WERI-Rb-1 (cell line): ENCODE measurements around the gene ZAP70.

Experiments
- DNase-seq: peaks from one replicate; pipeline ENCODE4 v3.0.0-alpha.2; 2020
- H3K27ac ChIP-seq: fragments of 250-450 bp; sonication (Bioruptor Pico); 2 replicates; pipeline ENCODE4 v1.5.1; 2020; ENCODE audit warnings: mild to moderate bottlenecking, moderate library complexity
- H3K27me3 ChIP-seq: fragments of 250-450 bp; sonication (Bioruptor Pico); 2 replicates; pipeline ENCODE4 v1.5.1; 2021; ENCODE audit warnings: mild to moderate bottlenecking, low read depth, moderate library complexity; ENCODE audit not compliant: insufficient read depth, severe bottlenecking
- H3K36me3 ChIP-seq: fragments of 250-450 bp; sonication (Bioruptor Pico); 2 replicates; pipeline ENCODE4 v1.5.1; 2020; ENCODE audit warnings: mild to moderate bottlenecking, moderate library complexity
- H3K4me3 ChIP-seq: 2 replicates; pipeline ENCODE4 v1.5.1; 2011; ENCODE audit warnings: low read depth, mild to moderate bottlenecking, control low read depth, low read length
- H3K9me3 ChIP-seq: fragments of 250-450 bp; sonication (Bioruptor Pico); 2 replicates; pipeline ENCODE4 v1.5.1; 2021; ENCODE audit warnings: mild to moderate bottlenecking, moderate library complexity; ENCODE audit not compliant: severe bottlenecking
- TF ChIP-seq, protein P1 (sequence below): IDR thresholded peaks from 2 replicates; pipeline ENCODE4 v1.5.1; 2011; ENCODE audit warnings: low read depth, mild to moderate bottlenecking, control low read depth, inconsistent platforms, low read length

Gene ZAP70

DNA sequence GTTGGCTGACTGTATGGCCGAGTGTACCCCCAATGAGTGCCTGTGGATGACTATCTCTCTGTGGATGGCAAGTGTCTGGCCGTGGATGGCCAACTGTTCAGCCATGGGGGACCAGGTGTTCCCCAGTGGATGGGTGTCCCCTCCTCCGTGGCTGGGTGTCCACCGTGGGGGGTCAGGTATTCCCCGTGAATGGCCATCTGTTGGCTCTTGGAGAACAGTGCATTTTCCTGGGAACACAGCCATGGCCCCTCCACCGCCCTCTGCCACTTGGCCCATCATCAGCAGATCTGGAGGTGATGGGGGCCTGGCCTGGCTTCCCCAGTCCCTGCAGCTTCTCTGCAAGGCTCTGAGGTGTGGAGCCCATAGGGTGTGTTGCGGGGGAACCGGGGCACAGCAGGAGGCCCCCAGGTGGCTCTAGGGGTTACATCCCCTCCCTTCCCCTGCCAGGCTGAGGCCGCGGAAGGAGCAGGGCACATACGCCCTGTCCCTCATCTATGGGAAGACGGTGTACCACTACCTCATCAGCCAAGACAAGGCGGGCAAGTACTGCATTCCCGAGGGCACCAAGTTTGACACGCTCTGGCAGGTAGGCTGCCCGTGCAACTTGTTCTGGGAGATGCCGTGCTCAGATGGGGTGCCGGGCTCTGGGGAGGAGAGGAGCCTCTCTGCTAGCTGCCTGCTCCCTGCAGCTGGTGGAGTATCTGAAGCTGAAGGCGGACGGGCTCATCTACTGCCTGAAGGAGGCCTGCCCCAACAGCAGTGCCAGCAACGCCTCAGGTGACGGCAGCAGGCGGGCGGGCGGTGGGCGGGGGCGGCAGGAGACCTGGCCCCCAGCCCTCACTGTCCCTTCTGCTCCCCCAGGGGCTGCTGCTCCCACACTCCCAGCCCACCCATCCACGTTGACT lies 19.3 kb downstream of the ZAP70 start:
- TF ChIP-seq, protein P1, sequence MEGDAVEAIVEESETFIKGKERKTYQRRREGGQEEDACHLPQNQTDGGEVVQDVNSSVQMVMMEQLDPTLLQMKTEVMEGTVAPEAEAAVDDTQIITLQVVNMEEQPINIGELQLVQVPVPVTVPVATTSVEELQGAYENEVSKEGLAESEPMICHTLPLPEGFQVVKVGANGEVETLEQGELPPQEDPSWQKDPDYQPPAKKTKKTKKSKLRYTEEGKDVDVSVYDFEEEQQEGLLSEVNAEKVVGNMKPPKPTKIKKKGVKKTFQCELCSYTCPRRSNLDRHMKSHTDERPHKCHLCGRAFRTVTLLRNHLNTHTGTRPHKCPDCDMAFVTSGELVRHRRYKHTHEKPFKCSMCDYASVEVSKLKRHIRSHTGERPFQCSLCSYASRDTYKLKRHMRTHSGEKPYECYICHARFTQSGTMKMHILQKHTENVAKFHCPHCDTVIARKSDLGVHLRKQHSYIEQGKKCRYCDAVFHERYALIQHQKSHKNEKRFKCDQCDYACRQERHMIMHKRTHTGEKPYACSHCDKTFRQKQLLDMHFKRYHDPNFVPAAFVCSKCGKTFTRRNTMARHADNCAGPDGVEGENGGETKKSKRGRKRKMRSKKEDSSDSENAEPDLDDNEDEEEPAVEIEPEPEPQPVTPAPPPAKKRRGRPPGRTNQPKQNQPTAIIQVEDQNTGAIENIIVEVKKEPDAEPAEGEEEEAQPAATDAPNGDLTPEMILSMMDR, result no peak
- H3K36me3 ChIP-seq, result no peaks in the 10 kb centered on the region
- peaks cover 10% of the 10 kb centered on the region for H3K9me3 ChIP-seq
- no peak overlapping the region for H3K4me3 ChIP-seq
- H3K27me3 ChIP-seq, result no peaks in the 10 kb centered on the region
- no peak overlapping the region for H3K27ac ChIP-seq
- no peak for DNase-seq

DNA sequence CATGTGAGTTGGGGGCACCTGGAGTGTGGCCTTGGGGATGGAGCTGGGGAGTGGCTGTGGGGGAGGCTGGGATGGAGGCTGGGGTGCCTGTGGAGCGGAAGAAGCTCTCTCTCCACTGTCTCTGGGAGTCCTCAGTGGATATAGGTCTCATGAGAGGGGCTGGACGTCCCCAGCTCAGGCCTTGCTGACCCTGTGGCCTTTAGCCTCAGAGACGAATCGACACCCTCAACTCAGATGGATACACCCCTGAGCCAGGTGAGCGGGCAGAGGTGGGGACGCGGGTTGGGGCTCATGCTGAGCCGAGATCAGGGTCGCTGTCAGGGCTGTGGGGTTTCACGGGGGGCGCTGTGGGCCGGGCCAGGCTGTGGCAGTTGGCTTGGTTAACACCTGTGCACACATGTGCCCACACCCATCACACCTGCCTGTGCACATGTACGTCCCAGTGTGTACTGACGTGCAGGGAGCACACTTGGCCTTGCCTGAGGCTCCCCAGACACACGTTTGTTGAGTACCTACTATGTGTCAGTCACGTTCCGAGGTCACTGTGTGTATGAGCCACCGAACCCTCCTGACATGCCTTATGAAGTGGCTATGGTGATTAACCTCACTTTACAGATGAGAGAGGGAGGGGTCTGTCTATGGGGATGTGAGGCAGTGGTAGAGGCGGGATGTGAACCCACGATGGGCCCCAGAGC lies 20.1 kb downstream of the ZAP70 start:
- H3K9me3 ChIP-seq, result peaks cover 10% of the 10 kb centered on the region
- H3K27ac ChIP-seq, result no peak overlapping the region
- TF ChIP-seq, protein P1, result no peak
- no peaks in the 10 kb centered on the region for H3K27me3 ChIP-seq
- H3K36me3 ChIP-seq, result no peaks in the 10 kb centered on the region
- no peak for DNase-seq
- no peak overlapping the region for H3K4me3 ChIP-seq

DNA sequence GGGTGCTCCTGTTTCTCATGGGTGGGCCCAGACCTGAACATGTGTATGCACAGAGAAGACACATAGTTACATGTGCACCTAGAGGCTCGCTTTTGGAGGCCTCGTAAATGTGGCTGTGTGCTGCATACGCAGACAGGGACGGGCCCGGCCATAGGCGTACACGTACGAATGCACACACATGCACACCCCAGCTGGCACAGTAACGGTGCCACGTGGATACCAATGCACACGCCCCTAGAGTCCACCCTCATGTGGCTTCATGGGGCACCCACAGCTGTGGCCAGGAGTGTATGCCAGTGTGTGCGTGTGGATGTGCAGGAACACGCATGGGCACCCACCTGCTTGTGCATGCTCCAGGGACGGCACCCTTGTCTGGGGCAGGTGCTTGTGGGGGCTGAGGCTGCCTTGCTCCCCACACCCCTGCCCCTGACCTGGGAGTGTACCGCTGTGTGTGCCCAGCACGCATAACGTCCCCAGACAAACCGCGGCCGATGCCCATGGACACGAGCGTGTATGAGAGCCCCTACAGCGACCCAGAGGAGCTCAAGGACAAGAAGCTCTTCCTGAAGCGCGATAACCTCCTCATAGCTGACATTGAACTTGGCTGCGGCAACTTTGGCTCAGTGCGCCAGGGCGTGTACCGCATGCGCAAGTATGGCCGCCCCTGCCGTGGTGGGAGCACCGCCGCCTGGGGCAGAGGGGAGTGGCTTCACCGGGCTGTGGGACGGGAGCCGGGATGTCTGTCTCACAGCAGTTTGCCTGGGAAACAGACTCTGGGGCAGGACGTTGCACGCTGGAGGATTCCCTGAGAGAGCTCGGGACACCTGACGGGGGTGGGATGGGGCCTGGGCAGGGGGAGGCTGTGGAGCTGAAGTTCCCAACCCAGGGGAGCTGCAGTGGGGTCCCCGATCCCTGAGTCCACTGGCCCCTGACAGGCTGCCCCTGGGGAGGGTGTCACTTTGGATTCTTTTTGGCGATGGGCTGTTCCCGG lies 21.0 kb downstream of the ZAP70 start:
- no peaks in the 10 kb centered on the region for H3K36me3 ChIP-seq
- no peak for DNase-seq
- H3K27me3 ChIP-seq, result no peaks in the 10 kb centered on the region
- H3K27ac ChIP-seq, result no peak overlapping the region
- H3K9me3 ChIP-seq, result peaks cover 10% of the 10 kb centered on the region
- no peak overlapping the region for H3K4me3 ChIP-seq
- TF ChIP-seq, protein P1, result no peak

DNA sequence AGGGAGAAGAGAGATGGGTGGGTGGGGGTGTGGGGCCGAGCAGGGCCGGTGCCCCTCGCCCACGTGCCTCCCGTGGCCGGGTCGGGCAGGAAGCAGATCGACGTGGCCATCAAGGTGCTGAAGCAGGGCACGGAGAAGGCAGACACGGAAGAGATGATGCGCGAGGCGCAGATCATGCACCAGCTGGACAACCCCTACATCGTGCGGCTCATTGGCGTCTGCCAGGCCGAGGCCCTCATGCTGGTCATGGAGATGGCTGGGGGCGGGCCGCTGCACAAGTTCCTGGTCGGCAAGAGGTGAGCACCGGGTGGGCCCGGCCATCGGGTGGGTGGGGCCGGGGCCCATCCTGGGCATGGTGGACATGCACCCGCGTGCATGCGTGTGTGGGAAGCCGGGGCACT lies 21.8 kb downstream of the ZAP70 start:
- Histone ChIP-seq H3K27ac (no peak overlapping the region), H3K9me3 (peaks cover 5% of the 10 kb centered on the region)

DNA sequence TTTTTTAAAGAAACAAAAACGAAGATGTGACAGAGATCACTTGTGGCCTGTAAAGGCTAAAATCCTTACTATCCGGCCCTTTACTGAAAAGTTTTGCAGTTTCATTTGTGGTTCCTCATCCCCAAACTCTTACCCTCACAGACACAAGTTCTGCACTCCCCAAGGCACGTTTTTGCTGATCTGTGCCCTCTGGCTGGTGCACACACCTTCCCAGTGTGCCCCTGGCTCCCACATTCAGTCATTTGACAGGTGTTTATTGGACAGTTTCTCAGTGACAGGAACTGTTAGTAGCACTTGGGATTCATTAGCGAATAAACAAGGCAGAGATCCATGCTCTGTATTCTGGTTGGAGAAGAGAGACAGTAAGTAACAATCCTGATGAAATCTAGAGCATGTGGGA lies 22.8 kb downstream of the ZAP70 start:
- Histone ChIP-seq H3K27ac (no peak overlapping the region), H3K36me3 (no peaks in the 10 kb centered on the region)
- no peak for DNase-seq

More for the DNA sequence above, 21.8 kb downstream of the ZAP70 start:
- H3K36me3 ChIP-seq, result no peaks in the 10 kb centered on the region
- DNase-seq, result no peak
- H3K27me3 ChIP-seq, result no peaks in the 10 kb centered on the region
- TF ChIP-seq, protein P1, result no peak
- no peak overlapping the region for H3K4me3 ChIP-seq

More for the DNA sequence above, 22.8 kb downstream of the ZAP70 start:
- TF ChIP-seq, protein P1, result no peak
- Histone ChIP-seq H3K9me3 (no peaks in the 10 kb centered on the region), H3K4me3 (no peak overlapping the region), H3K27me3 (no peaks in the 10 kb centered on the region)
